Kidney epithelial cell (primary cell): ENCODE results near the gene LRRIQ3. TPM values are rescaled to one million over a fixed set of nuclear protein-coding genes. Genes with fewer than 3 reads are reported as not detected.

Experiments used
- DNase-seq: peaks from one replicate; pipeline ENCODE4 v3.0.0-alpha.2; 2010; ENCODE audit warnings: low read depth
- H3K27me3 ChIP-seq: 2 replicates; pipeline ENCODE4 v1.6.0; 2011; ENCODE audit warnings: low read length; ENCODE audit not compliant: control insufficient read depth, insufficient read depth
- H3K36me3 ChIP-seq: 2 replicates; pipeline ENCODE4 v1.5.1; 2011; ENCODE audit warnings: low read length; ENCODE audit not compliant: control insufficient read depth, insufficient read depth
- H3K4me3 ChIP-seq: 2 replicates; pipeline ENCODE4 v1.5.1; 2011; ENCODE audit warnings: low read depth, mild to moderate bottlenecking, control low read depth, low read length
- CTCF ChIP-seq: IDR thresholded peaks from 2 replicates; pipeline ENCODE4 v1.5.1; 2011; ENCODE audit warnings: mild to moderate bottlenecking, moderate library complexity, low read length, control low read depth, inconsistent platforms; ENCODE audit not compliant: insufficient read depth, poor library complexity, severe bottlenecking
- total RNA-seq: library from RNA; depleted of rRNA; stranded (reverse); fragments of >200 nt; gene quantifications from 2 replicates; pipeline ENCODE4 v1.2.3, GENCODE V29; 2015

LRRIQ3 gene
- total RNA-seq, 1 donor from 2014 or later, result 1.9 TPM

GRCh38 chr1:74050386-74050785 is 147.6 kb downstream of the LRRIQ3 start:
- Histone ChIP-seq H3K4me3 (no peak overlapping the region), H3K27me3 (no peaks in the 10 kb centered on the region), H3K36me3 (no peaks in the 10 kb centered on the region)
- no peak for TF ChIP-seq CTCF
- DNase-seq, result no peak

- TF ChIP-seq CTCF, result no peak
- DNase-seq, result no peak
- no peaks in the 10 kb centered on the region for H3K27me3 ChIP-seq
- no peaks in the 10 kb centered on the region for H3K36me3 ChIP-seq
- no peak overlapping the region for H3K4me3 ChIP-seq
Measured at GRCh38 chr1:74038042-74038441, 159.9 kb downstream of the LRRIQ3 start.

GRCh38 chr1:74012583-74012982 is 185.4 kb downstream of the LRRIQ3 start:
- no peak for DNase-seq
- Histone ChIP-seq H3K36me3 (no peaks in the 10 kb centered on the region), H3K27me3 (no peaks in the 10 kb centered on the region), H3K4me3 (no peak overlapping the region)
- no peak for TF ChIP-seq CTCF

GRCh38 chr1:74011736-74012135 is 186.2 kb downstream of the LRRIQ3 start:
- no peaks in the 10 kb centered on the region for H3K36me3 ChIP-seq
- no peak for DNase-seq
- TF ChIP-seq CTCF, result no peak

GRCh38 chr1:74010206-74010605 is 187.8 kb downstream of the LRRIQ3 start:
- Histone ChIP-seq H3K36me3 (no peaks in the 10 kb centered on the region), H3K4me3 (no peak overlapping the region), H3K27me3 (no peaks in the 10 kb centered on the region)
- no peak for DNase-seq
- TF ChIP-seq CTCF, result no peak

More at GRCh38 chr1:74011736-74012135, 186.2 kb downstream of the LRRIQ3 start:
- H3K4me3 ChIP-seq, result no peak overlapping the region
- H3K27me3 ChIP-seq, result no peaks in the 10 kb centered on the region

DNA sequence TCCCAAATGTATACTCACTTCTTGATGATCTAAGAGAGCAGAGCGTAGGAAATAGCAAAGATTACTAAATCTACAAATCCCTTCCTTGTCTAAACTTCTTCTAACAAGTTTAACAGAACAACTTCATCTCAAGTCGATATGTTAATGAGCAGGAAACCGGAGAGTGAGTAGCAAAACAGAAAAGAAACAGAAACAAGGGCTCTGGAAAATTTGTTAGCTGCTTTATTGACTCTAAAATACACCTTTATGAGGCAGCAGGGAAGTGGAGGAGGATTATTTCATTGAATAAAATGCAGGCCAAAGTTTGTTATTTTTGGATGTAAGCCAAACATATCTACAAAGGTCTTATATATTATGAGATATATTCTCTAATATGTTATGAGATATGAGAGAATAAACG is 192.4 kb downstream of the LRRIQ3 start:
- TF ChIP-seq CTCF, result no peak
- no peaks in the 10 kb centered on the region for H3K36me3 ChIP-seq

More for the DNA sequence above, 192.4 kb downstream of the LRRIQ3 start:
- Histone ChIP-seq H3K27me3 (no peaks in the 10 kb centered on the region), H3K4me3 (no peak overlapping the region)
- no peak for DNase-seq
